Left lung (tissue), 10 donors: ENCODE results near the gene KRTAP13-2. TPM values are rescaled to one million over a fixed set of nuclear protein-coding genes. Genes with fewer than 3 reads are reported as not detected.

Experiments
- ATAC-seq: fragments of 200-7000 bp; cut with Tn5 transposase; one replicate; pipeline ENCODE4 v1.9.1; 2020; ENCODE audit warnings: moderate library complexity
- DNase-seq, 4 donors: peaks; one replicate each; pipeline ENCODE4 v3.0.0-alpha.2; 2013 to 2020
- H3K27ac ChIP-seq, 2 donors: fragments of 200-600 bp; sonication (generic) in 1 of 2; one replicate each; pipeline versions ENCODE4 v1.5.0 to v1.8.0; 2020 to 2021
- H3K27me3 ChIP-seq, 2 donors: fragments of 200-600 bp; sonication (generic) in 1 of 2; one replicate each; pipeline versions ENCODE4 v1.5.0 to v1.8.0; 2020 to 2021
- H3K36me3 ChIP-seq, 2 donors: fragments of 200-600 bp; sonication (generic) in 1 of 2; one replicate each; pipeline versions ENCODE4 v1.5.0 to v1.8.0; 2020 to 2021
- H3K4me1 ChIP-seq, 2 donors: fragments of 200-600 bp; one replicate each; pipeline ENCODE4 v1.8.0; 2021
- H3K4me3 ChIP-seq, 2 donors: fragments of 200-600 bp; sonication (generic) in 1 of 2; one replicate each; pipeline versions ENCODE4 v1.5.0 to v1.8.0; 2020 to 2021; ENCODE audit warnings: mild to moderate bottlenecking in 1 of 2
- H3K9me3 ChIP-seq, 2 donors: fragments of 200-600 bp; sonication (generic) in 1 of 2; one replicate each; pipeline versions ENCODE4 v1.5.0 to v1.8.0; 2020 to 2021
- CTCF ChIP-seq, 2 donors: fragments of 200-600 bp; sonication (generic) in 1 of 2; IDR thresholded peaks; one replicate each; pipeline versions ENCODE4 v1.5.0 to v1.8.0; 2021; ENCODE audit warnings: antibody characterized with exemption in 2 of 2
- intact Hi-C, 2 donors: fragments of 100-400 bp; cut with DNase I; formaldehyde crosslinking; loops; one replicate each; pipeline versions ENCODE4 v1.11.2 to v1.14.2; 2022
- microRNA-seq, 2 donors: library from miRNA; unstranded; fragments of <30 nt; microRNA quantifications; one replicate each; pipeline ENCODE4, GENCODE V29; 2019
- polyA plus RNA-seq, 6 donors: library from polyadenylated mRNA; unstranded; fragments of 120-200 nt; gene quantifications; one replicate each; pipeline ENCODE4 v1.2.1, GENCODE V29; 2013; ENCODE audit not compliant: insufficient read length in 6 of 6
- total RNA-seq, 2 donors: library from RNA; stranded (reverse); fragmentation: NEBNext Ultra II Directional; extraction: Animal tissue kit (Norgen Biotek cat#: 25700); gene quantifications; one replicate each; pipeline ENCODE4 v1.2.1, GENCODE V29; 2021
- donor health status: DM: no; HTN: yes; CAD: no.
- donor health status: DM: no; HTN: no; CAD: no.

The KRTAP13-2 gene
- total and polyA plus RNA-seq, 8 donors: not detected

GRCh38 chr21:30326390-30326789 is 45.7 kb downstream of the KRTAP13-2 start:
- DNase-seq (no peak), ATAC-seq (no peak)
- Histone ChIP-seq H3K27me3 (no peaks in the 10 kb centered on the region), H3K36me3 (no peaks in the 10 kb centered on the region), H3K4me1 (no peaks in the 10 kb centered on the region), H3K27ac (no peak overlapping the region), H3K9me3 (peaks cover 0 to 16% of the 10 kb centered on the region in 2 donors), H3K4me3 (no peak overlapping the region)
- no peak for TF ChIP-seq CTCF (IDR thresholded peaks at IDR 0.05)
- intact Hi-C loops: no loop called here

Small RNAs within 50 kb of the gene (microRNA-seq; reads per million reads assigned to microRNA genes)
- gene MIR4327: 0 reads per million in 2 donors

Other genes starting within 250 kb of the KRTAP13-2 start
- gene CLDN17, start 205.5 kb downstream of the KRTAP13-2 start, total RNA-seq: not detected
- gene CLDN17, start 205.5 kb downstream of the KRTAP13-2 start, polyA plus RNA-seq: not detected
- gene CLDN8, start 156.2 kb downstream of the KRTAP13-2 start, total RNA-seq: under 1 TPM in 1 of 2 donors, not detected in 1; 0.39 TPM
- under 1 TPM in 5 of 6 donors, not detected in 1; 0.14 to 0.64 (median 0.49) TPM for gene CLDN8, start 156.2 kb downstream of the KRTAP13-2 start, polyA plus RNA-seq
- gene KRTAP24-1, start 89.3 kb downstream of the KRTAP13-2 start, total RNA-seq: not detected
- not detected for gene KRTAP24-1, start 89.3 kb downstream of the KRTAP13-2 start, polyA plus RNA-seq
- not detected for gene KRTAP25-1, start 82.8 kb downstream of the KRTAP13-2 start, total RNA-seq
- not detected for gene KRTAP25-1, start 82.8 kb downstream of the KRTAP13-2 start, polyA plus RNA-seq
- gene KRTAP26-1, start 52.0 kb downstream of the KRTAP13-2 start, total RNA-seq: not detected
- gene KRTAP26-1, start 52.0 kb downstream of the KRTAP13-2 start, polyA plus RNA-seq: not detected
- gene KRTAP27-1, start 34.6 kb downstream of the KRTAP13-2 start, total RNA-seq: not detected
- not detected for gene KRTAP27-1, start 34.6 kb downstream of the KRTAP13-2 start, polyA plus RNA-seq
- gene KRTAP23-1, start 23.7 kb downstream of the KRTAP13-2 start, total RNA-seq: not detected
- gene KRTAP23-1, start 23.7 kb downstream of the KRTAP13-2 start, polyA plus RNA-seq: not detected
- gene KRTAP13-1, start 23.8 kb upstream of the KRTAP13-2 start, total RNA-seq: not detected
- not detected for gene KRTAP13-1, start 23.8 kb upstream of the KRTAP13-2 start, polyA plus RNA-seq
- not detected for gene KRTAP13-3, start 53.7 kb upstream of the KRTAP13-2 start, total RNA-seq
- gene KRTAP13-3, start 53.7 kb upstream of the KRTAP13-2 start, polyA plus RNA-seq: not detected
- gene KRTAP13-4, start 57.9 kb upstream of the KRTAP13-2 start, total RNA-seq: not detected
- not detected for gene KRTAP13-4, start 57.9 kb upstream of the KRTAP13-2 start, polyA plus RNA-seq
- not detected for gene KRTAP15-1, start 68.0 kb upstream of the KRTAP13-2 start, total RNA-seq
- not detected for gene KRTAP15-1, start 68.0 kb upstream of the KRTAP13-2 start, polyA plus RNA-seq
- gene KRTAP19-1, start 108.1 kb upstream of the KRTAP13-2 start, total RNA-seq: not detected
- gene KRTAP19-1, start 108.1 kb upstream of the KRTAP13-2 start, polyA plus RNA-seq: not detected
- not detected for gene KRTAP19-2, start 115.2 kb upstream of the KRTAP13-2 start, total RNA-seq
- not detected for gene KRTAP19-2, start 115.2 kb upstream of the KRTAP13-2 start, polyA plus RNA-seq
- gene KRTAP19-3, start 119.7 kb upstream of the KRTAP13-2 start, total RNA-seq: not detected
- gene KRTAP19-3, start 119.7 kb upstream of the KRTAP13-2 start, polyA plus RNA-seq: not detected
- gene KRTAP19-4, start 124.9 kb upstream of the KRTAP13-2 start, total RNA-seq: not detected
- not detected for gene KRTAP19-4, start 124.9 kb upstream of the KRTAP13-2 start, polyA plus RNA-seq
- not detected for gene KRTAP19-5, start 129.9 kb upstream of the KRTAP13-2 start, total RNA-seq
- not detected for gene KRTAP19-5, start 129.9 kb upstream of the KRTAP13-2 start, polyA plus RNA-seq
- not detected for gene KRTAP19-6, start 169.6 kb upstream of the KRTAP13-2 start, total RNA-seq
- not detected for gene KRTAP19-6, start 169.6 kb upstream of the KRTAP13-2 start, polyA plus RNA-seq
- not detected for gene KRTAP19-7, start 189.0 kb upstream of the KRTAP13-2 start, total RNA-seq
- not detected for gene KRTAP19-7, start 189.0 kb upstream of the KRTAP13-2 start, polyA plus RNA-seq
- not detected for gene KRTAP22-2, start 218.1 kb upstream of the KRTAP13-2 start, total RNA-seq
- gene KRTAP22-2, start 218.1 kb upstream of the KRTAP13-2 start, polyA plus RNA-seq: not detected
- not detected for gene KRTAP6-3, start 220.2 kb upstream of the KRTAP13-2 start, total RNA-seq
- not detected for gene KRTAP6-3, start 220.2 kb upstream of the KRTAP13-2 start, polyA plus RNA-seq
- not detected for gene KRTAP6-2, start 226.6 kb upstream of the KRTAP13-2 start, total RNA-seq
- not detected for gene KRTAP6-2, start 226.6 kb upstream of the KRTAP13-2 start, polyA plus RNA-seq
- not detected for gene KRTAP22-1, start 228.8 kb upstream of the KRTAP13-2 start, total RNA-seq
- not detected for gene KRTAP22-1, start 228.8 kb upstream of the KRTAP13-2 start, polyA plus RNA-seq
- gene KRTAP6-1, start 241.7 kb upstream of the KRTAP13-2 start, total RNA-seq: not detected
- gene KRTAP6-1, start 241.7 kb upstream of the KRTAP13-2 start, polyA plus RNA-seq: not detected
- not detected for gene KRTAP20-1, start 244.2 kb upstream of the KRTAP13-2 start, total RNA-seq
- not detected for gene KRTAP20-1, start 244.2 kb upstream of the KRTAP13-2 start, polyA plus RNA-seq
- gene KRTAP20-4, start 248.4 kb upstream of the KRTAP13-2 start, total RNA-seq: not detected
- not detected for gene KRTAP20-4, start 248.4 kb upstream of the KRTAP13-2 start, polyA plus RNA-seq